ENCODE data around the gene GNA12. TPM values are rescaled to one million over a fixed set of nuclear protein-coding genes. Genes with fewer than 3 reads are reported as not detected.

Gene GNA12
- total RNA-seq, 1 donor from 2014 or later = 68.6 TPM

GRCh38 chr7:2803755-2804154 lies 40.4 kb downstream of the GNA12 start:
- DNase-seq (ENCODE audit: low spot score, unreplicated experiment) = no peak
- Mint-ChIP-seq H3K27ac (no peak overlapping the region), H3K27me3 (no peaks in the 10 kb centered on the region), H3K36me3 (ENCODE audit: insufficient read depth) (peaks cover 6% of the 10 kb centered on the region), H3K4me3 (ENCODE audit: low read depth) (no peak overlapping the region), H3K9me3 (ENCODE audit: low read depth) (peaks cover 6% of the 10 kb centered on the region), H3K4me1 (ENCODE audit: low read depth) (peaks cover 39% of the 10 kb centered on the region)
- TF ChIP-seq CTCF (IDR thresholded peaks at IDR 0.05; ENCODE audit: unreplicated experiment) = no peak

GRCh38 chr7:2803342-2803692 lies 40.8 kb downstream of the GNA12 start:
- TF ChIP-seq CTCF (IDR thresholded peaks at IDR 0.05; ENCODE audit: unreplicated experiment) = no peak
- H3K36me3 Mint-ChIP-seq (ENCODE audit: insufficient read depth) = peaks cover 7% of the 10 kb centered on the region
- H3K4me3 Mint-ChIP-seq (ENCODE audit: low read depth) = no peak overlapping the region
- H3K27me3 Mint-ChIP-seq = no peaks in the 10 kb centered on the region
- peak overlapping the region; percentile 88 for H3K27ac Mint-ChIP-seq
- peaks cover 7% of the 10 kb centered on the region for H3K9me3 Mint-ChIP-seq (ENCODE audit: low read depth)
- H3K4me1 Mint-ChIP-seq (ENCODE audit: low read depth) = peaks cover 39% of the 10 kb centered on the region
- DNase-seq (ENCODE audit: low spot score, unreplicated experiment) = no peak

- TF ChIP-seq CTCF (IDR thresholded peaks at IDR 0.05; ENCODE audit: unreplicated experiment) = no peak
- peaks cover 12% of the 10 kb centered on the region for H3K36me3 Mint-ChIP-seq (ENCODE audit: insufficient read depth)
- no peaks in the 10 kb centered on the region for H3K27me3 Mint-ChIP-seq
- no peak for DNase-seq (ENCODE audit: low spot score, unreplicated experiment)
- H3K4me3 Mint-ChIP-seq (ENCODE audit: low read depth) = peak overlapping the region; percentile 27
- H3K27ac Mint-ChIP-seq = peak overlapping the region; percentile 88
- peaks cover 13% of the 10 kb centered on the region for H3K9me3 Mint-ChIP-seq (ENCODE audit: low read depth)
- peaks cover 39% of the 10 kb centered on the region for H3K4me1 Mint-ChIP-seq (ENCODE audit: low read depth)
These were observed 41.4 kb downstream of the GNA12 start for GRCh38 chr7:2802504-2803341.

GRCh38 chr7:2802101-2802500 lies 42.0 kb downstream of the GNA12 start:
- peak overlapping the region; percentile 88 for H3K27ac Mint-ChIP-seq
- no peak for DNase-seq (ENCODE audit: low spot score, unreplicated experiment)
- peaks cover 13% of the 10 kb centered on the region for H3K9me3 Mint-ChIP-seq (ENCODE audit: low read depth)
- no peaks in the 10 kb centered on the region for H3K27me3 Mint-ChIP-seq
- H3K4me1 Mint-ChIP-seq (ENCODE audit: low read depth) = peaks cover 38% of the 10 kb centered on the region
- H3K4me3 Mint-ChIP-seq (ENCODE audit: low read depth) = no peak overlapping the region
- peaks cover 12% of the 10 kb centered on the region for H3K36me3 Mint-ChIP-seq (ENCODE audit: insufficient read depth)
- no peak for TF ChIP-seq CTCF (IDR thresholded peaks at IDR 0.05; ENCODE audit: unreplicated experiment)

GRCh38 chr7:2800931-2801688 lies 43.0 kb downstream of the GNA12 start:
- DNase-seq (ENCODE audit: low spot score, unreplicated experiment) = no peak
- Mint-ChIP-seq H3K27ac (peak overlapping the region; percentile 43), H3K9me3 (ENCODE audit: low read depth) (peaks cover 13% of the 10 kb centered on the region), H3K4me1 (ENCODE audit: low read depth) (peaks cover 38% of the 10 kb centered on the region), H3K36me3 (ENCODE audit: insufficient read depth) (peaks cover 14% of the 10 kb centered on the region), H3K27me3 (no peaks in the 10 kb centered on the region), H3K4me3 (ENCODE audit: low read depth) (no peak overlapping the region)
- no peak for TF ChIP-seq CTCF (IDR thresholded peaks at IDR 0.05; ENCODE audit: unreplicated experiment)

All from progenitor cell of endocrine pancreas (in vitro differentiated cells).